Endothelial cell (in vitro differentiated cells): Measurements from ENCODE around the gene USH2A. TPM values are rescaled to one million over a fixed set of nuclear protein-coding genes. Genes with fewer than 3 reads are reported as not detected.

ENCODE experiments used
- DNase-seq: peaks from one replicate; pipeline ENCODE4 v3.0.0; 2021; ENCODE audit warnings: low spot score
- H3K27ac Mint-ChIP-seq: one replicate; pipeline ENCODE4 v1.8.0; 2021; ENCODE audit warnings: mixed read lengths, inconsistent platforms; ENCODE audit not compliant: unreplicated experiment
- H3K27me3 Mint-ChIP-seq: one replicate; pipeline ENCODE4 v1.8.0; 2021; ENCODE audit warnings: mild to moderate bottlenecking, moderate library complexity, mixed read lengths, inconsistent platforms; ENCODE audit not compliant: unreplicated experiment
- H3K36me3 Mint-ChIP-seq: one replicate; pipeline ENCODE4 v1.8.0; 2021; ENCODE audit warnings: mild to moderate bottlenecking, low read depth, mixed read lengths, inconsistent platforms; ENCODE audit not compliant: unreplicated experiment
- H3K4me1 Mint-ChIP-seq: one replicate; pipeline ENCODE4 v1.8.0; 2021; ENCODE audit warnings: mild to moderate bottlenecking, mixed read lengths, inconsistent platforms; ENCODE audit not compliant: unreplicated experiment
- H3K4me3 Mint-ChIP-seq: one replicate; pipeline ENCODE4 v1.8.0; 2021; ENCODE audit warnings: mild to moderate bottlenecking, mixed read lengths, inconsistent platforms; ENCODE audit not compliant: unreplicated experiment
- H3K9me3 Mint-ChIP-seq: one replicate; pipeline ENCODE4 v1.8.0; 2021; ENCODE audit warnings: mixed read lengths, inconsistent platforms; ENCODE audit not compliant: unreplicated experiment
- CTCF ChIP-seq: fragments of 200-600 bp; sonication (generic); IDR thresholded peaks from one replicate; pipeline ENCODE4 v1.5.0; 2021; ENCODE audit warnings: antibody characterized with exemption; ENCODE audit not compliant: unreplicated experiment
- total RNA-seq: library from RNA; stranded (reverse); fragmentation: NEBNext Ultra II Directional; extraction: Animal tissue kit (Norgen Biotek cat#: 25700); gene quantifications from one replicate; pipeline ENCODE4 v1.2.1, GENCODE V29; 2021; ENCODE audit not compliant: unreplicated experiment

Gene USH2A
- total RNA-seq, 1 donor from 2014 or later: not detected

DNA sequence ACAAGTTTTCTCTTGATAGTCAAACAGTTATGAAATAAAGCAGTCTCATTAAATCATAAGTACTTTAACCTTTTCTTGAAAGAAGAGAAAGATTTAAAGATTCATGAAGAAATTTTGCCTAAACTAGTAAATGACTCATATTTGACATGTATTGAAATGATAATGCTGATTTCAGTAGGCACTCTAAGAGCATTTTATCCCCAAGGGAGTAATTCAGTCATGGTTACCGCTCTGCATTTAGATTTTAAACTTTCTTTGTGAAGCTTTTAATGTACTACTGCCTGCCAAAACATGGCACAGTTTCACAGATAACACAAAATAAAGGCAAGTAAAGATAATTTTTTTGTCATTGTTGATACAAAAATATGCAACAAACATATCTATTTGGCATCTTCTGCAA is 6.8 kb downstream of the USH2A start:
- peaks cover 2% of the 10 kb centered on the region for H3K27me3 Mint-ChIP-seq
- no peaks in the 10 kb centered on the region for H3K9me3 Mint-ChIP-seq
- H3K4me3 Mint-ChIP-seq: no peak overlapping the region
- no peaks in the 10 kb centered on the region for H3K36me3 Mint-ChIP-seq
- TF ChIP-seq CTCF: no peak
- no peak overlapping the region for H3K27ac Mint-ChIP-seq
- no peaks in the 10 kb centered on the region for H3K4me1 Mint-ChIP-seq
- DNase-seq: no peak

- no peak overlapping the region for H3K27ac Mint-ChIP-seq
- no peaks in the 10 kb centered on the region for H3K4me1 Mint-ChIP-seq
- TF ChIP-seq CTCF: no peak
- no peak for DNase-seq
- H3K4me3 Mint-ChIP-seq: no peak overlapping the region
- H3K36me3 Mint-ChIP-seq: no peaks in the 10 kb centered on the region
- H3K9me3 Mint-ChIP-seq: no peaks in the 10 kb centered on the region
- no peaks in the 10 kb centered on the region for H3K27me3 Mint-ChIP-seq
Observed at GRCh38 chr1:216410026-216410425, 13.2 kb downstream of the USH2A start.

DNA sequence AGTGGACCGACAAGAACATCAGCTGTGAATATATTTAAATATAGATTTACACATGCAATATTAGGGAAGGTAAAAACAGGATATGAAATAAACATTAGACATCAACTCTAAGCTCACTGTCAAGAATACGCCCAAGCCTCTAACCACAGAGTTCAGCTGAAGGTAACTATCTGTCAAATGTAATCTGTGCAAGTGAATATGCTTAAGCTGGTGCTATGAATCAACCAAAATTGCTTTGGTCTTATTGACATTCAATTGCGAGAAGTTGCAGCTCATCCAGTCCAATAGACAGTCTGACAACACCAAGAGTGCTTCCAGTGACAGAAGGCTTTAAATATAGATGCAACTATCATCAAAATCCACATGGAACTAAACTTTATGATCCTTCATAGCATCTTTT is 32.3 kb downstream of the USH2A start:
- no peaks in the 10 kb centered on the region for H3K9me3 Mint-ChIP-seq
- H3K27ac Mint-ChIP-seq: no peak overlapping the region
- no peaks in the 10 kb centered on the region for H3K27me3 Mint-ChIP-seq
- TF ChIP-seq CTCF: no peak
- H3K4me3 Mint-ChIP-seq: no peak overlapping the region
- DNase-seq: no peak
- H3K36me3 Mint-ChIP-seq: no peaks in the 10 kb centered on the region
- H3K4me1 Mint-ChIP-seq: no peaks in the 10 kb centered on the region

DNA sequence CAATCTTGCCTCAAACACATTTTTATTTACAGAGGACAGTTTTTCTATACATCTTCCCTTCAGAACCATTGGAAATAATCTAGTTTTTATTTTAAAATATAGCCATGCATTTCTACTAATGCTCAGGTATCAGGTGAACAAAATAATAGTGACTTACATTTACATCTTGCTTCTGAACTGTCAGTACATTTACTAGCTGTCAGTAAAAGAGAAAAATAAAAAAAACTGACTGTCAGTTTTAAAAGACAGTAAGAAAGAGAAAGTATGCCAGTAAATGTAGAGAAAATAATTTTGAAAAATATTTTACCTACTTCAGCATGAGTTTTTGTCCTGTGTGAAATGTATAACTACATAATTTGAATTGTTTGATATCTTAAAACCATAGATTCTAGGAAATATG is 33.5 kb downstream of the USH2A start:
- H3K4me1 Mint-ChIP-seq: no peaks in the 10 kb centered on the region

DNA sequence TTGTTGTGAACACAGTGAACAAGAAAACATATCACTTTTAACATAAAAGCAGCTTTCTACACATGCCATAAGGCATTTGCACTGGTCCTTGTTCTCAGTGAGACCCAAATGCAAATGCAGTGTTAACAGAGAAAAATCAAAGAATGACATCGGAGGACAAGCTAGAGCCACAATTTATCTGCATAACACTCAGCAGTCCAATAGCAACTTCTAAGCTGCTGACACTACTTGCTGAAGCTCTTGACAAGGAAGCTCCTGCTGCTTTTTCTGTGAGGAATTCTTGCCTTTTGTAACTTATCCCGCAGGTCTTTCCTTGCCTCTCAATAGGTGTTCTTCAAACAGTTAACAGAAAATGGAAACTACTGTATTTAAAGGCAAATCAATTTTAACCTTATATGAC is 34.7 kb downstream of the USH2A start:
- DNase-seq: no peak
- H3K36me3 Mint-ChIP-seq: no peaks in the 10 kb centered on the region
- no peak for TF ChIP-seq CTCF
- H3K9me3 Mint-ChIP-seq: no peaks in the 10 kb centered on the region
- H3K4me3 Mint-ChIP-seq: no peak overlapping the region
- H3K27ac Mint-ChIP-seq: no peak overlapping the region
- H3K4me1 Mint-ChIP-seq: no peaks in the 10 kb centered on the region
- H3K27me3 Mint-ChIP-seq: no peaks in the 10 kb centered on the region

More for the DNA sequence above, 33.5 kb downstream of the USH2A start:
- H3K4me3 Mint-ChIP-seq: no peak overlapping the region
- TF ChIP-seq CTCF: no peak
- H3K27ac Mint-ChIP-seq: no peak overlapping the region
- no peaks in the 10 kb centered on the region for H3K9me3 Mint-ChIP-seq
- H3K27me3 Mint-ChIP-seq: no peaks in the 10 kb centered on the region
- no peak for DNase-seq
- H3K36me3 Mint-ChIP-seq: no peaks in the 10 kb centered on the region
